OCI-M1 (cell line): ENCODE data around the gene KIAA1671.

Experiments used
- DNase-seq: peaks from one replicate; lab custom pipeline; 2025; lab: John Stamatoyannopoulos, UW

The KIAA1671 gene

GRCh38 chr22:25092119-25092518, 139.6 kb downstream of the KIAA1671 start:
- no peak for DNase-seq

GRCh38 chr22:25094579-25094978, 142.1 kb downstream of the KIAA1671 start:
- DNase-seq: no peak

- DNase-seq: no peak
Measured at GRCh38 chr22:25095869-25096268, 143.4 kb downstream of the KIAA1671 start.

- no peak for DNase-seq
Measured at GRCh38 chr22:25096638-25097405, 144.3 kb downstream of the KIAA1671 start.

GRCh38 chr22:25098445-25099081, 146.0 kb downstream of the KIAA1671 start:
- DNase-seq: no peak

GRCh38 chr22:25099202-25099601, 146.7 kb downstream of the KIAA1671 start:
- no peak for DNase-seq

- DNase-seq: no peak
Measured at GRCh38 chr22:25100402-25100801, 147.9 kb downstream of the KIAA1671 start.

- peak; percentile 94 for DNase-seq
Measured at GRCh38 chr22:25100948-25101347, 148.4 kb downstream of the KIAA1671 start.

GRCh38 chr22:25101501-25101900, 149.0 kb downstream of the KIAA1671 start:
- DNase-seq: no peak

- no peak for DNase-seq
Measured at GRCh38 chr22:25101986-25102385, 149.5 kb downstream of the KIAA1671 start.

- no peak for DNase-seq
Measured at GRCh38 chr22:25102722-25103121, 150.2 kb downstream of the KIAA1671 start.

- no peak for DNase-seq
Measured at GRCh38 chr22:25104367-25104766, 151.9 kb downstream of the KIAA1671 start.

GRCh38 chr22:25105817-25106650, 153.5 kb downstream of the KIAA1671 start:
- DNase-seq: no peak

- DNase-seq: no peak
Measured at GRCh38 chr22:25109878-25110595, 157.5 kb downstream of the KIAA1671 start.

GRCh38 chr22:25110596-25110845, 158.0 kb downstream of the KIAA1671 start:
- DNase-seq: no peak

- peak; percentile 94 for DNase-seq
Measured at GRCh38 chr22:25110846-25111578, 158.5 kb downstream of the KIAA1671 start.

GRCh38 chr22:25111579-25112517, 159.3 kb downstream of the KIAA1671 start:
- peak; percentile 67 for DNase-seq

GRCh38 chr22:25112538-25113253, 160.2 kb downstream of the KIAA1671 start:
- DNase-seq: no peak

- no peak for DNase-seq
Measured at GRCh38 chr22:25113316-25113721, 160.8 kb downstream of the KIAA1671 start.
